ENCODE measurements around the gene DNM3. TPM values are rescaled to one million over a fixed set of nuclear protein-coding genes. Genes with fewer than 3 reads are reported as not detected.

The DNM3 gene
- total RNA-seq, 1 experiment from 2014 or later = 2.7 TPM

GRCh38 chr1:172341697-172342096 lies 500.4 kb downstream of the DNM3 start:
- H2AK5ac ChIP-seq (ENCODE audit: insufficient read length, low read length) = no peak overlapping the region
- H4K8ac ChIP-seq (replicated peaks; ENCODE audit: insufficient read length, low read depth, low read length) = no peak overlapping the region
- H3K9me3 ChIP-seq (ENCODE audit: control insufficient read depth, low read depth, low read length) = no peaks in the 10 kb centered on the region
- H3K4me1 ChIP-seq (ENCODE audit: insufficient read depth, low read length) = peaks cover 3% of the 10 kb centered on the region; the same call in 1 of the 2 replicates
- no peaks in the 10 kb centered on the region for H3K23me2 ChIP-seq (ENCODE audit: insufficient read length, low read depth, low read length, poor library complexity, severe bottlenecking)
- H4K5ac ChIP-seq (ENCODE audit: insufficient read length, low read depth, low read length) = no peak overlapping the region
- peaks cover 5% of the 10 kb centered on the region in 2 experiments; a peak in 2 of 5 replicates for H3K9me3 Mint-ChIP-seq
- H2BK120ac ChIP-seq (ENCODE audit: low read depth, low read length, poor library complexity, severe bottlenecking) = no peak overlapping the region
- no peaks in the 10 kb centered on the region for H3K79me2 ChIP-seq (ENCODE audit: insufficient read depth, low read length)
- H3T11ph ChIP-seq (ENCODE audit: low read length) = no peak overlapping the region
- H3K4me3 Mint-ChIP-seq = no peak overlapping the region
- H2BK15ac ChIP-seq (ENCODE audit: low read depth, low read length) = no peak overlapping the region
- H3K4ac ChIP-seq (ENCODE audit: low read depth, low read length) = no peak overlapping the region
- no peak for DNase-seq
- H3K9ac ChIP-seq (ENCODE audit: extremely low read depth, insufficient read length, low read length) = no peak overlapping the region
- H3K18ac ChIP-seq (ENCODE audit: insufficient read length, low read depth, low read length) = no peak overlapping the region
- H3K4me1 Mint-ChIP-seq = peaks cover 24 to 31% of the 10 kb centered on the region in 2 experiments
- no peaks in the 10 kb centered on the region for H4K20me1 ChIP-seq (ENCODE audit: control insufficient read depth, insufficient read depth, insufficient read length)
- no peak overlapping the region for H4K91ac ChIP-seq (ENCODE audit: insufficient read length, low read depth, low read length)
- peaks cover 2 to 7% (median 6%) of the 10 kb centered on the region in 3 experiments; a peak in 4 of 7 replicates for H3K36me3 Mint-ChIP-seq (ENCODE audit: insufficient read depth in 1 of 3, low read depth in 3 of 3)
- H3K27ac ChIP-seq (ENCODE audit: insufficient read length, low read depth, low read length) = no peak overlapping the region
- no peak overlapping the region for H3K27ac Mint-ChIP-seq
- H3K23ac ChIP-seq (ENCODE audit: insufficient read length, low read depth, low read length) = no peak overlapping the region
- no peak for TF ChIP-seq CTCF (conservative IDR thresholded peaks at IDR 0.05)
- H2BK5ac ChIP-seq (ENCODE audit: insufficient read length, low read length) = no peak overlapping the region
- no peak overlapping the region for H3K56ac ChIP-seq (ENCODE audit: insufficient read length, low read depth, low read length)
- no peak overlapping the region for H2AFZ ChIP-seq (ENCODE audit: low read length)
- no peaks in the 10 kb centered on the region for H3K27me3 ChIP-seq (ENCODE audit: insufficient read depth, low read length)
- no CpG with 5 or more reads among the region's 4 CpGs for WGBS (ENCODE audit: extremely low coverage, insufficient read length, low lambda C conversion rate)
- H3K4me2 ChIP-seq (ENCODE audit: insufficient read depth, insufficient read length, low read length) = no peak overlapping the region
- no peaks in the 10 kb centered on the region for H3K79me1 ChIP-seq (ENCODE audit: insufficient read depth, low read depth, low read length, poor library complexity, severe bottlenecking)
- H3K27me3 Mint-ChIP-seq (ENCODE audit: low read depth) = no peaks in the 10 kb centered on the region
- H3K14ac ChIP-seq (ENCODE audit: insufficient read depth, low read length) = no peak overlapping the region
- no peak overlapping the region for H2BK12ac ChIP-seq (ENCODE audit: insufficient read length, low read depth, low read length)
- no peak overlapping the region for H2BK20ac ChIP-seq (ENCODE audit: low read depth, low read length, poor library complexity, severe bottlenecking)
